Measurements from ENCODE around the gene SPATA46. TPM values are rescaled to one million over a fixed set of nuclear protein-coding genes. Genes with fewer than 3 reads are reported as not detected.

Gene SPATA46
- total and polyA plus RNA-seq, 2 donors = not detected

DNA sequence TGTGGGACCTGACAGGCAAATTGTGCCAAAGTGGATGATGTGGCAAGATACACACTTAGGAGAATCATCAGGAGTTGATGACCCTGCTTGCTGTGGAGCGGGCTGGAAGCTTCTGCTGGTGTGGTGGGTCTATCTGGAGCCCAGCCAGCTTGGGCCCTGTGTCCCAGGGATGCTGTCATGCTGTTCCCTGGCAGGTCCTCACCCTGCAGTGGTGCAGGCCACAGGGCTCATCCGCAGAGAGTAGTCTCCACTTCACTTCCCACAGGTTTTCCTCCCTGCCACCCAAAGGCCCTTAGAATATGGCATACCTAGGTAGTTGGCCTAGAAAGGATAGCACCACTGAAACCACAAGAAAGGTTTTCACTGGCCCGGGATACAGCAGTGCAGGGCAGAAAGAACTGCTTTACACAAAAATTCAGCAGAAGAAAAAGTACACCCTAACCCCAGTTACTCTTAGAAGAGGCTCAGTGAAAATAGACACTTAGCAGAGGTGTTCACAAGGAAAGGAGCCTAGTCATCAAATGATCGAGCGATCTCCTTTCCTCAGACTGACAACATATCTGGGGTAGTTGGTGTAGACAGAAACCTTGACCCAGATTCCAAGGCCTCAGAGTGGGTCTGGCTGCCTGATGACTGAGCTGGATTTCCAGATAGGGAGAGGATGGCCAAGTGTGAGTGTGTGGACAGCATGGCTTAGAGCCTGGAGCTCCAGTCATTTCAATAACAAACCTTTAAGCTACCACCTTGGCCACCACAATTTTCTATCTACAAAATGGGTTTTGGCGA, 3.6 kb upstream of the SPATA46 start:
- no peaks in the 10 kb centered on the region for H3K27me3 ChIP-seq (ENCODE audit: control insufficient read depth in 2 of 2, insufficient read depth in 1 of 2, low read length in 1 of 2)
- WGBS = 93% methylated on average over 6 of the region's 6 CpGs
- no peaks in the 10 kb centered on the region for H3K36me3 ChIP-seq (ENCODE audit: control insufficient read depth in 2 of 2, insufficient read depth in 2 of 2, low read length in 1 of 2)
- no peak overlapping the region for H3K4me3 ChIP-seq (ENCODE audit: low read length in 2 of 2)
- no peaks in the 10 kb centered on the region for H3K9me3 ChIP-seq (ENCODE audit: control insufficient read depth in 2 of 2, insufficient read depth in 1 of 2, low read length in 1 of 2)
- H3K27ac ChIP-seq (ENCODE audit: low read depth in 1 of 2, low read length in 1 of 2) = no peak overlapping the region
- H3K4me1 ChIP-seq (ENCODE audit: control insufficient read depth in 2 of 2, insufficient read depth in 2 of 2, low read length in 2 of 2) = no peaks in the 10 kb centered on the region
- no peak for DNase-seq (ENCODE audit: low read depth in 6 of 9, low spot score in 9 of 9)

DNA sequence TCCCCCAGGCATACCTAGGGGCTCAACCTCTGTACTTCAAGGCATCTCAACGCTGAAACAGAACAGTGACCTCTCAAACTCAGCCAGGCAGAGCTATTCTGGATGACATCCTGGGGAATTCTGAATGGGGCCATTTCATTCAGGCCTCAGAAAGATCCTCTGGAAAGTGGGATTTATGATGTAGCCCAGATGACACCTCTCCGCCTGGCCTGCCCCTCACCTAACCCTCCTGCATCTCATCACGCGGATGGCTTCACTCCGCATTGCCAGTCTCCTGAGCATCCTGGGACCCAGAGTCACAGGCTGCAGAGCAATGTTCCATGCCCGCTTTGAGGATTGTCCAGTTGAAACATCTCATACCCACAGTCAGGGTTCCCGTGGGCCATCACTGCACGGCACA, 1.2 kb downstream of the SPATA46 start:
- H3K4me1 ChIP-seq (ENCODE audit: control insufficient read depth in 2 of 2, insufficient read depth in 2 of 2, low read length in 2 of 2) = peaks cover 0 to 3% of the 10 kb centered on the region in 2 donors
- H3K27ac ChIP-seq (ENCODE audit: low read depth in 1 of 2, low read length in 1 of 2) = no peak overlapping the region
- no peaks in the 10 kb centered on the region for H3K9me3 ChIP-seq (ENCODE audit: control insufficient read depth in 2 of 2, insufficient read depth in 1 of 2, low read length in 1 of 2)
- DNase-seq (ENCODE audit: low read depth in 6 of 9, low spot score in 9 of 9) = no peak
- H3K27me3 ChIP-seq (ENCODE audit: control insufficient read depth in 2 of 2, insufficient read depth in 1 of 2, low read length in 1 of 2) = no peaks in the 10 kb centered on the region
- H3K4me3 ChIP-seq (ENCODE audit: low read length in 2 of 2) = no peak overlapping the region
- H3K36me3 ChIP-seq (ENCODE audit: control insufficient read depth in 2 of 2, insufficient read depth in 2 of 2, low read length in 1 of 2) = no peaks in the 10 kb centered on the region
- whole genome bisulfite sequencing = 92% methylated on average over 8 of the region's 8 CpGs

- no peaks in the 10 kb centered on the region for H3K36me3 ChIP-seq (ENCODE audit: control insufficient read depth in 2 of 2, insufficient read depth in 2 of 2, low read length in 1 of 2)
- no peak overlapping the region for H3K4me3 ChIP-seq (ENCODE audit: low read length in 2 of 2)
- H3K27me3 ChIP-seq (ENCODE audit: control insufficient read depth in 2 of 2, insufficient read depth in 1 of 2, low read length in 1 of 2) = no peaks in the 10 kb centered on the region
- no peaks in the 10 kb centered on the region for H3K9me3 ChIP-seq (ENCODE audit: control insufficient read depth in 2 of 2, insufficient read depth in 1 of 2, low read length in 1 of 2)
- H3K27ac ChIP-seq (ENCODE audit: low read depth in 1 of 2, low read length in 1 of 2) = no peak overlapping the region
- DNase-seq (ENCODE audit: low read depth in 6 of 9, low spot score in 9 of 9) = no peak
- 89% methylated on average over 9 of the region's 9 CpGs for WGBS
- peaks cover 0 to 3% of the 10 kb centered on the region in 2 donors for H3K4me1 ChIP-seq (ENCODE audit: control insufficient read depth in 2 of 2, insufficient read depth in 2 of 2, low read length in 2 of 2)
Observed at GRCh38 chr1:162374406-162374805, 2.2 kb downstream of the SPATA46 start.

GRCh38 chr1:162373541-162374260, 3.0 kb downstream of the SPATA46 start:
- H3K4me3 ChIP-seq (ENCODE audit: low read length in 2 of 2) = no peak overlapping the region
- H3K9me3 ChIP-seq (ENCODE audit: control insufficient read depth in 2 of 2, insufficient read depth in 1 of 2, low read length in 1 of 2) = no peaks in the 10 kb centered on the region
- H3K27me3 ChIP-seq (ENCODE audit: control insufficient read depth in 2 of 2, insufficient read depth in 1 of 2, low read length in 1 of 2) = no peaks in the 10 kb centered on the region
- H3K36me3 ChIP-seq (ENCODE audit: control insufficient read depth in 2 of 2, insufficient read depth in 2 of 2, low read length in 1 of 2) = no peaks in the 10 kb centered on the region
- no peak overlapping the region for H3K27ac ChIP-seq (ENCODE audit: low read depth in 1 of 2, low read length in 1 of 2)
- DNase-seq (ENCODE audit: low read depth in 6 of 9, low spot score in 9 of 9) = no peak
- peaks cover 0 to 3% of the 10 kb centered on the region in 2 donors for H3K4me1 ChIP-seq (ENCODE audit: control insufficient read depth in 2 of 2, insufficient read depth in 2 of 2, low read length in 2 of 2)
- WGBS = 96% methylated on average over 8 of the region's 8 CpGs

DNA sequence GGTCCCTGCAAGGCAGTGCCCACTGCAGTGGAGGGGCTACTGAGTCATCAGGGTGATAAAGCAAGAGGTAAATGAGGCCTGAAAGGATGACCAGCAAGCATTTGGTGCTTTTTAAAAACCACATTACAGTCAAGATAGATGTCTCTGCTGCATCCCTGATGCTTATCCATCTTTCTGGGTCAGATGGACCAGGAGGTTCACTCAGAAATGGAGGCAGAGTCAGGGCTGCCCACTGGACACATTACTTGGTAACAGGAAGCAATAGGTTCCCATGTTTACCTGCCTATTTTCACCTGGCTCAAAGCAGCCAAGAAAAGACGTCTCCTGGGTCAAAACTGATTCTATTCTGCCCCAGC, 3.6 kb downstream of the SPATA46 start:
- Histone ChIP-seq H3K27ac (ENCODE audit: low read depth in 1 of 2, low read length in 1 of 2) (no peak overlapping the region), H3K4me3 (ENCODE audit: low read length in 2 of 2) (no peak overlapping the region), H3K4me1 (ENCODE audit: control insufficient read depth in 2 of 2, insufficient read depth in 2 of 2, low read length in 2 of 2) (peaks cover 0 to 3% of the 10 kb centered on the region in 2 donors), H3K9me3 (ENCODE audit: control insufficient read depth in 2 of 2, insufficient read depth in 1 of 2, low read length in 1 of 2) (no peaks in the 10 kb centered on the region), H3K36me3 (ENCODE audit: control insufficient read depth in 2 of 2, insufficient read depth in 2 of 2, low read length in 1 of 2) (no peaks in the 10 kb centered on the region), H3K27me3 (ENCODE audit: control insufficient read depth in 2 of 2, insufficient read depth in 1 of 2, low read length in 1 of 2) (no peaks in the 10 kb centered on the region)
- 93% methylated on average over 1 of the region's 1 CpG for WGBS
- DNase-seq (ENCODE audit: low read depth in 6 of 9, low spot score in 9 of 9) = no peak

- Histone ChIP-seq H3K27me3 (ENCODE audit: control insufficient read depth in 2 of 2, insufficient read depth in 1 of 2, low read length in 1 of 2) (no peaks in the 10 kb centered on the region), H3K36me3 (ENCODE audit: control insufficient read depth in 2 of 2, insufficient read depth in 2 of 2, low read length in 1 of 2) (no peaks in the 10 kb centered on the region), H3K4me3 (ENCODE audit: low read length in 2 of 2) (no peak overlapping the region), H3K9me3 (ENCODE audit: control insufficient read depth in 2 of 2, insufficient read depth in 1 of 2, low read length in 1 of 2) (no peaks in the 10 kb centered on the region), H3K4me1 (ENCODE audit: control insufficient read depth in 2 of 2, insufficient read depth in 2 of 2, low read length in 2 of 2) (peaks cover 0 to 3% of the 10 kb centered on the region in 2 donors), H3K27ac (ENCODE audit: low read depth in 1 of 2, low read length in 1 of 2) (no peak overlapping the region)
- 16% methylated on average over 13 of the region's 13 CpGs for WGBS
- DNase-seq (ENCODE audit: low read depth in 6 of 9, low spot score in 9 of 9) = no peak
Observed at GRCh38 chr1:162372159-162373071, 4.2 kb downstream of the SPATA46 start.

- Histone ChIP-seq H3K36me3 (ENCODE audit: control insufficient read depth in 2 of 2, insufficient read depth in 2 of 2, low read length in 1 of 2) (no peaks in the 10 kb centered on the region), H3K4me3 (ENCODE audit: low read length in 2 of 2) (no peak overlapping the region), H3K4me1 (ENCODE audit: control insufficient read depth in 2 of 2, insufficient read depth in 2 of 2, low read length in 2 of 2) (peaks cover 0 to 3% of the 10 kb centered on the region in 2 donors), H3K9me3 (ENCODE audit: control insufficient read depth in 2 of 2, insufficient read depth in 1 of 2, low read length in 1 of 2) (no peaks in the 10 kb centered on the region), H3K27me3 (ENCODE audit: control insufficient read depth in 2 of 2, insufficient read depth in 1 of 2, low read length in 1 of 2) (no peaks in the 10 kb centered on the region), H3K27ac (ENCODE audit: low read depth in 1 of 2, low read length in 1 of 2) (no peak overlapping the region)
- WGBS = 97% methylated on average over 6 of the region's 6 CpGs
- DNase-seq (ENCODE audit: low read depth in 6 of 9, low spot score in 9 of 9) = no peak
Observed at GRCh38 chr1:162371611-162372010, 5.0 kb downstream of the SPATA46 start.

- Histone ChIP-seq H3K9me3 (ENCODE audit: control insufficient read depth in 2 of 2, insufficient read depth in 1 of 2, low read length in 1 of 2) (no peaks in the 10 kb centered on the region), H3K4me1 (ENCODE audit: control insufficient read depth in 2 of 2, insufficient read depth in 2 of 2, low read length in 2 of 2) (peaks cover 0 to 3% of the 10 kb centered on the region in 2 donors), H3K27ac (ENCODE audit: low read depth in 1 of 2, low read length in 1 of 2) (no peak overlapping the region), H3K27me3 (ENCODE audit: control insufficient read depth in 2 of 2, insufficient read depth in 1 of 2, low read length in 1 of 2) (no peaks in the 10 kb centered on the region), H3K4me3 (ENCODE audit: low read length in 2 of 2) (no peak overlapping the region), H3K36me3 (ENCODE audit: control insufficient read depth in 2 of 2, insufficient read depth in 2 of 2, low read length in 1 of 2) (no peaks in the 10 kb centered on the region)
- WGBS = 97% methylated on average over 3 of the region's 3 CpGs
- no peak for DNase-seq (ENCODE audit: low read depth in 6 of 9, low spot score in 9 of 9)
Observed at GRCh38 chr1:162370721-162371120, 5.9 kb downstream of the SPATA46 start.

GRCh38 chr1:162370161-162370560, 6.5 kb downstream of the SPATA46 start:
- Histone ChIP-seq H3K36me3 (ENCODE audit: control insufficient read depth in 2 of 2, insufficient read depth in 2 of 2, low read length in 1 of 2) (no peaks in the 10 kb centered on the region), H3K27me3 (ENCODE audit: control insufficient read depth in 2 of 2, insufficient read depth in 1 of 2, low read length in 1 of 2) (no peaks in the 10 kb centered on the region), H3K27ac (ENCODE audit: low read depth in 1 of 2, low read length in 1 of 2) (no peak overlapping the region), H3K4me3 (ENCODE audit: low read length in 2 of 2) (no peak overlapping the region), H3K4me1 (ENCODE audit: control insufficient read depth in 2 of 2, insufficient read depth in 2 of 2, low read length in 2 of 2) (peaks cover 0 to 3% of the 10 kb centered on the region in 2 donors), H3K9me3 (ENCODE audit: control insufficient read depth in 2 of 2, insufficient read depth in 1 of 2, low read length in 1 of 2) (no peaks in the 10 kb centered on the region)
- WGBS = 98% methylated on average over 1 of the region's 1 CpG
- no peak for DNase-seq (ENCODE audit: low read depth in 6 of 9, low spot score in 9 of 9)

Data from thymus (tissue), 11 donors.